IMR-90 (cell line): ENCODE measurements around the gene MGAT3. TPM values are rescaled to one million over a fixed set of nuclear protein-coding genes. Genes with fewer than 3 reads are reported as not detected.

ENCODE experiments used
- ATAC-seq: fragments of 200-7000 bp; cut with Tn5 transposase; 2 replicates; pipeline ENCODE4 v1.9.1; 2020; ENCODE audit warnings: low read depth, mild to moderate bottlenecking, moderate library complexity
- BruUV-seq: library from RNA; stranded (reverse); fragments of 400-500 nt; replicated peaks from 2 replicates; lab custom pipeline; 2021; lab: Mats Ljungman, UMichigan
- CTCF ChIA-PET: fragments of 300-600 bp; formaldehyde crosslinking; extraction: SDS; loops from one replicate; lab custom pipeline; 2021; ENCODE audit warnings: antibody characterized with exemption; lab: Yijun Ruan, JAX
- POLR2A ChIA-PET: fragments of 300-600 bp; sonication (Branson Sonifier 250); formaldehyde crosslinking; loops from one replicate; lab custom pipeline; 2022; ENCODE audit warnings: antibody characterized with exemption; ENCODE audit not compliant: unreplicated experiment; lab: Charles Lee
- DNase-seq: peaks from one replicate; pipeline ENCODE4 v3.0.0; 2013
- H2AFZ ChIP-seq: replicated peaks from 2 replicates; pipeline ENCODE3; 2013; ENCODE audit warnings: low read length, mild to moderate bottlenecking; ENCODE audit not compliant: poor library complexity
- H2AK5ac ChIP-seq: 2 replicates; pipeline ENCODE4 v1.6.1; 2013; ENCODE audit warnings: low read depth, low read length, inconsistent platforms
- H2AK9ac ChIP-seq: replicated peaks from 2 replicates; pipeline ENCODE3; 2013; ENCODE audit warnings: mild to moderate bottlenecking, low read depth, low read length, moderate library complexity; ENCODE audit not compliant: poor library complexity
- H2BK120ac ChIP-seq: 2 replicates; pipeline ENCODE4 v1.6.1; 2013; ENCODE audit warnings: low read depth, low read length, inconsistent platforms
- H2BK15ac ChIP-seq: 3 replicates; pipeline ENCODE4 v1.6.1; 2013; ENCODE audit warnings: low read depth, low read length, inconsistent platforms
- H2BK20ac ChIP-seq: 2 replicates; pipeline ENCODE4 v1.6.1; 2013; ENCODE audit warnings: low read depth, mild to moderate bottlenecking, inconsistent platforms, low read length, moderate library complexity
- H2BK5ac ChIP-seq: 2 replicates; pipeline ENCODE4 v1.6.1; 2013; ENCODE audit warnings: mild to moderate bottlenecking, low read depth, low read length, inconsistent platforms; ENCODE audit not compliant: poor library complexity, severe bottlenecking
- H3K14ac ChIP-seq: replicated peaks from 2 replicates; pipeline ENCODE4 v1.6.1; 2013; ENCODE audit warnings: low read depth, low read length, inconsistent platforms
- H3K18ac ChIP-seq: 2 replicates; pipeline ENCODE4 v1.6.1; 2013; ENCODE audit warnings: low read depth, low read length, control low read depth
- H3K23ac ChIP-seq: 2 replicates; pipeline ENCODE4 v1.6.1; 2013; ENCODE audit warnings: low read depth, low read length, inconsistent platforms
- H3K27ac ChIP-seq: 2 replicates; pipeline ENCODE4 v1.5.1; 2013; ENCODE audit warnings: mild to moderate bottlenecking, control low read depth, low read length; ENCODE audit not compliant: insufficient read depth
- H3K27me3 ChIP-seq: 2 replicates; pipeline ENCODE4 v1.6.1; 2013; ENCODE audit warnings: low read length; ENCODE audit not compliant: control insufficient read depth, insufficient read depth
- H3K36me3 ChIP-seq: 2 replicates; pipeline ENCODE4 v1.6.1; 2013; ENCODE audit warnings: low read length, mixed read lengths; ENCODE audit not compliant: control insufficient read depth, insufficient read depth
- H3K4ac ChIP-seq: 2 replicates; pipeline ENCODE4 v1.6.1; 2013; ENCODE audit warnings: low read depth, low read length, inconsistent platforms
- H3K4me1 ChIP-seq: 2 replicates; pipeline ENCODE4 v1.6.1; 2013; ENCODE audit warnings: low read length, mixed read lengths; ENCODE audit not compliant: control insufficient read depth, insufficient read depth
- H3K4me2 ChIP-seq: 2 replicates; pipeline ENCODE4 v1.6.1; 2013; ENCODE audit warnings: low read depth, mild to moderate bottlenecking, control low read depth, low read length, moderate library complexity
- H3K4me3 ChIP-seq: 2 replicates; pipeline ENCODE4 v1.5.1; 2013; ENCODE audit warnings: low read depth, mild to moderate bottlenecking, control low read depth, low read length, moderate library complexity; ENCODE audit not compliant: insufficient read depth
- H3K56ac ChIP-seq: 2 replicates; pipeline ENCODE4 v1.6.1; 2013; ENCODE audit warnings: low read length, inconsistent platforms; ENCODE audit not compliant: insufficient read depth; ENCODE audit errors: extremely low read depth
- H3K79me1 ChIP-seq, 2 experiments: 2 replicates each; pipeline ENCODE4 v1.6.1; 2013; ENCODE audit warnings: low read length in 2 of 2, inconsistent platforms in 1 of 2, low read depth in 1 of 2
- H3K9ac ChIP-seq: 2 replicates; pipeline ENCODE4 v1.6.1; 2013; ENCODE audit warnings: low read depth, low read length, control low read depth
- H3K9me1 ChIP-seq: 2 replicates; pipeline ENCODE4 v1.6.1; 2013; ENCODE audit warnings: low read length, inconsistent platforms; ENCODE audit not compliant: insufficient read depth
- H3K9me3 ChIP-seq: 2 replicates; pipeline ENCODE4 v1.6.1; 2013; ENCODE audit warnings: low read length; ENCODE audit not compliant: control insufficient read depth, insufficient read depth
- H4K20me1 ChIP-seq: 2 replicates; pipeline ENCODE4 v1.6.1; 2013; ENCODE audit warnings: low read length, inconsistent platforms; ENCODE audit not compliant: insufficient read depth
- H4K5ac ChIP-seq: 2 replicates; pipeline ENCODE4 v1.6.1; 2013; ENCODE audit warnings: mild to moderate bottlenecking, low read depth, low read length, control low read depth
- H4K8ac ChIP-seq, 2 experiments: 2 replicates each; pipeline ENCODE4 v1.6.1; 2013; ENCODE audit warnings: low read depth in 2 of 2, low read length in 2 of 2, control low read depth in 1 of 2, inconsistent platforms in 1 of 2
- H4K91ac ChIP-seq: 2 replicates; pipeline ENCODE4 v1.6.1; 2013; ENCODE audit warnings: low read depth, low read length, inconsistent platforms; ENCODE audit not compliant: insufficient read depth
- ELK1 ChIP-seq: fragments of 150-350 bp; IDR thresholded peaks from 2 replicates; pipeline ENCODE4 v1.6.1; 2016; ENCODE audit warnings: low read depth, mild to moderate bottlenecking, low read length, moderate library complexity, borderline replicate concordance
- FOS ChIP-seq: fragments of 150-350 bp; IDR thresholded peaks from 2 replicates; pipeline ENCODE4 v1.6.1; 2016; ENCODE audit warnings: low read depth, low read length
- MAFK ChIP-seq: IDR thresholded peaks from 2 replicates; pipeline ENCODE4 v1.6.1; 2012; ENCODE audit warnings: low read depth, low read length, improper control_type of control experiment
- MXI1 ChIP-seq: IDR thresholded peaks from 2 replicates; pipeline ENCODE4 v1.6.1; 2012; ENCODE audit warnings: low read depth, mild to moderate bottlenecking, low read length, moderate library complexity, borderline replicate concordance
- NFE2L2 ChIP-seq: fragments of 150-350 bp; IDR thresholded peaks from 2 replicates; pipeline ENCODE4 v1.6.1; 2016; ENCODE audit warnings: low read depth, mild to moderate bottlenecking, low read length
- POLR2A ChIP-seq: IDR thresholded peaks from 2 replicates; pipeline ENCODE4 v1.6.1; 2012; ENCODE audit warnings: mild to moderate bottlenecking, low read depth, low read length
- RAD21 ChIP-seq: IDR thresholded peaks from 2 replicates; pipeline ENCODE4 v1.6.1; 2012; ENCODE audit warnings: low read length, improper control_type of control experiment
- RCOR1 ChIP-seq: IDR thresholded peaks from 2 replicates; pipeline ENCODE4 v1.6.1; 2012; ENCODE audit warnings: mild to moderate bottlenecking, low read length, improper control_type of control experiment; ENCODE audit not compliant: insufficient replicate concordance
- SMC3 ChIP-seq: fragments of 150-350 bp; IDR thresholded peaks from 2 replicates; pipeline ENCODE4 v1.6.1; 2016; ENCODE audit warnings: low read depth, mild to moderate bottlenecking, antibody characterized with exemption, low read length, moderate library complexity
- WGBS, 2 experiments: methylation state at CpG; one replicate each; pipeline versions ENCODE4 v1.1.5 to v1.1.7; 2013; ENCODE audit warnings: missing lambda C conversion rate in 2 of 2; ENCODE audit not compliant: insufficient read length in 1 of 2; ENCODE audit errors: extremely low coverage in 2 of 2; 5-methylcytosine and 5-hydroxymethylcytosine counted together
- dilution Hi-C: fragments of 300-500 bp; cut with HindIII; formaldehyde crosslinking; loops from one replicate; pipeline ENCODE4 v1.14.3; 2018; ENCODE audit warnings: low sequenced_read_pairs; ENCODE audit not compliant: unreplicated experiment
- in situ Hi-C: fragments of 300-500 bp; cut with MboI; formaldehyde crosslinking; loops from 3 replicates; pipeline ENCODE4 v1.14.3; 2019; ENCODE audit warnings: low sequenced_read_pairs, inconsistent platforms, mixed read lengths
- intact Hi-C: fragments of 100-400 bp; cut with micrococcal nuclease; formaldehyde crosslinking; loops from 2 replicates; pipeline ENCODE4 v1.10.0; 2022
- polyA plus RNA-seq, 3 experiments: library from polyadenylated mRNA; depleted of rRNA; stranded (reverse); fragments of >200 nt; gene quantifications; 2 replicates each; pipeline ENCODE4 v1.2.3, GENCODE V29; 2012; ENCODE audit warnings: low replicate concordance in 1 of 3
- total RNA-seq: library from RNA; depleted of rRNA; stranded (reverse); fragments of >200 nt; gene quantifications from 2 replicates; pipeline ENCODE4 v1.2.3, GENCODE V29; 2012

Gene MGAT3
- total and polyA plus RNA-seq, 2 of the 4 experiments (the other 2 are of a cell fraction), result 0.36 to 1.1 TPM

- no peak overlapping the region for H4K8ac ChIP-seq
- BruUV-seq, result no TSS peak
- H3K18ac ChIP-seq, result no peak overlapping the region
- no peak overlapping the region for H2AK5ac ChIP-seq
- WGBS, 2 experiments, result 96% methylated on average over 14 of the region's 20 CpGs; no CpG with 5 or more reads in 1 of the 2 experiments
- H2BK120ac ChIP-seq, result no peak overlapping the region
- in situ Hi-C loops (no loop called here), dilution Hi-C loops (no loop called here), intact Hi-C loops (no loop called here)
- H2AK9ac ChIP-seq, result no peak overlapping the region
- DNase-seq (no peak), ATAC-seq (no peak)
- H3K23ac ChIP-seq, result no peak overlapping the region
- no peak overlapping the region for H2BK5ac ChIP-seq
- H3K4ac ChIP-seq, result no peak overlapping the region
- no peaks in the 10 kb centered on the region; the same call in none of the 2 replicates for H4K20me1 ChIP-seq
- no peak overlapping the region for H4K5ac ChIP-seq
- H3K9me3 ChIP-seq, result no peaks in the 10 kb centered on the region
- no peak overlapping the region for H2AFZ ChIP-seq
- H3K4me3 ChIP-seq, result no peak overlapping the region
- peaks cover 2% of the 10 kb centered on the region; the same call in 1 of the 2 replicates for H3K4me1 ChIP-seq
- ChIA-PET POLR2A (no interaction called here), CTCF (no interaction called here)
- no peak overlapping the region for H3K9ac ChIP-seq
- H3K56ac ChIP-seq, result no peak overlapping the region
- H2BK20ac ChIP-seq, result no peak overlapping the region
- H3K4me2 ChIP-seq, result no peak overlapping the region
- 0 out of 2 replicates have a peak, but pooled peaks cover 8% of the 10 kb centered on the region for H3K9me1 ChIP-seq
- H3K79me1 ChIP-seq, result no peaks in the 10 kb centered on the region
- TF ChIP-seq MAFK (no peak), RCOR1 (no peak), SMC3 (no peak), NFE2L2 (no peak), MXI1 (no peak), FOS (no peak), POLR2A (no peak), RAD21 (no peak), ELK1 (no peak)
- no peak overlapping the region for H3K27ac ChIP-seq
- no peak overlapping the region for H3K14ac ChIP-seq
- H4K91ac ChIP-seq, result no peak overlapping the region
- H3K36me3 ChIP-seq, result peaks cover 59% of the 10 kb centered on the region
- H2BK15ac ChIP-seq, result no peak overlapping the region
- no peaks in the 10 kb centered on the region for H3K27me3 ChIP-seq
Observed at GRCh38 chr22:39426380-39427043, 30.3 kb upstream of the MGAT3 start.
